Memory B cell (primary cell): ENCODE measurements around the gene SLC45A1.

ENCODE experiments used
- ATAC-seq: fragments of 150-1000 bp; cut with Tn5 transposase; 2 replicates; pipeline ENCODE4 v1.10.0; 2021; ENCODE audit warnings: low read depth, mild to moderate bottlenecking, moderate library complexity
- DNase-seq, 2 donors: peaks; one replicate each; pipeline ENCODE4 v3.0.0; 2022; ENCODE audit warnings: low spot score in 2 of 2
- H3K27ac Mint-ChIP-seq: one replicate; pipeline ENCODE4 v1.8.0; 2022; ENCODE audit warnings: mild to moderate bottlenecking, moderate library complexity, mixed read lengths
- H3K27me3 Mint-ChIP-seq: one replicate; pipeline ENCODE4 v1.8.0; 2022; ENCODE audit warnings: mixed read lengths
- H3K36me3 Mint-ChIP-seq: one replicate; pipeline ENCODE4 v1.8.0; 2022; ENCODE audit warnings: mild to moderate bottlenecking, mixed read lengths
- H3K4me1 Mint-ChIP-seq: one replicate; pipeline ENCODE4 v1.8.0; 2022; ENCODE audit warnings: mixed read lengths
- H3K4me3 Mint-ChIP-seq: one replicate; pipeline ENCODE4 v1.8.0; 2022; ENCODE audit warnings: mild to moderate bottlenecking, moderate library complexity, mixed read lengths
- H3K9me3 Mint-ChIP-seq: one replicate; pipeline ENCODE4 v1.8.0; 2022; ENCODE audit warnings: mixed read lengths

SLC45A1 gene

DNA sequence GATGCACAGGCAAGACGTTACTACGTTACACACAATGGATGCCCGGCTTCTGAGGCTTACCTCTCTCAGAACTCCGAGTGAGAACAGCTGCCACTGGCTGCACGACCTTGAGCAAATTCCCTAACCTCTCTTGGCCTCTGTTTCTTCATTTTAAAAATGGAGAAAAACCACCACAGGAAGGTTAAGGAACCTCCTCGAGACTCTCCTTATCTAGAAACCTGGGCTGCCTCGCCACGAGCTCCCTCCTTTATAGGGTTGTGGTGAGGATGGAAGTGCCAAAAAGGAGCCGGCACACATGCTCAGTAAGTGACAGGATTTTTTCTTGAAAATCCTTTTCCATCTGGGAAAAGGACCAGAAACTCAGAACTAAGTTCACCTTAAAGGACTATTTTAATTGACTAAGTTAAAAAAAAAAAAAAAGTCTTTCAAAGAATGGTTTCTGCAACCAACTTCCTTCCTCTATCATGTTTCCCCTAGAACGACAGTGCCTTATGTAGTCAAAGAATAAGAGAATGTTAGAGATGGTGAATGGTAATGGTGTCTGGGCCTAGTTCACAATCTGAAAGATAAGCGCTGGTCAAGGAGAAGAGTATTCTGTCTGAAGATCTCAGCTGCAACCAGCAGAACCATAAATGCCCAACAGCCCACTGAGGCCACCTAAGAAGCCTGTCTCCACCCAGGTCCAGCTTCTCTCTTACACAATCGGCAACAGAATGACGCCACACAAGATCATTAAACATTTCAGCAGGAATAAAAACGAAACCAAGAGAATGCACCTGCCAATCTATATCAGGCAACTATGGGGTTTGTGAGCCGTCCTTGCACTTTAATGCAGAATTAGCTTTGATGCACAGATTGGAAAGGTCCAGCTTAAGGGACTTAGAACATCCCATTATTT is 64.9 kb downstream of the SLC45A1 start:
- Mint-ChIP-seq H3K36me3 (peaks cover 12% of the 10 kb centered on the region), H3K27ac (peak overlapping the region; percentile 89), H3K4me1 (peaks cover 47% of the 10 kb centered on the region), H3K4me3 (peak overlapping the region; percentile 65), H3K27me3 (no peaks in the 10 kb centered on the region), H3K9me3 (no peaks in the 10 kb centered on the region)
- DNase-seq (no peak), ATAC-seq (peak; percentile 76)

GRCh38 chr1:8384088-8384487 is 66.2 kb downstream of the SLC45A1 start:
- no peaks in the 10 kb centered on the region for H3K27me3 Mint-ChIP-seq
- H3K4me3 Mint-ChIP-seq: peak overlapping the region; percentile 11

GRCh38 chr1:8384577-8384976 is 66.7 kb downstream of the SLC45A1 start:
- no peaks in the 10 kb centered on the region for H3K27me3 Mint-ChIP-seq
- H3K4me3 Mint-ChIP-seq: no peak overlapping the region
- DNase-seq: no peak
- peaks cover 17% of the 10 kb centered on the region for H3K36me3 Mint-ChIP-seq
- H3K9me3 Mint-ChIP-seq: no peaks in the 10 kb centered on the region
- peak overlapping the region; percentile 82 for H3K27ac Mint-ChIP-seq
- no peak for ATAC-seq
- peaks cover 43% of the 10 kb centered on the region for H3K4me1 Mint-ChIP-seq

More at GRCh38 chr1:8384088-8384487, 66.2 kb downstream of the SLC45A1 start:
- Mint-ChIP-seq H3K27ac (peak overlapping the region; percentile 82), H3K36me3 (peaks cover 15% of the 10 kb centered on the region), H3K9me3 (no peaks in the 10 kb centered on the region), H3K4me1 (peaks cover 43% of the 10 kb centered on the region)
- ATAC-seq (no peak), DNase-seq (no peak)

DNA sequence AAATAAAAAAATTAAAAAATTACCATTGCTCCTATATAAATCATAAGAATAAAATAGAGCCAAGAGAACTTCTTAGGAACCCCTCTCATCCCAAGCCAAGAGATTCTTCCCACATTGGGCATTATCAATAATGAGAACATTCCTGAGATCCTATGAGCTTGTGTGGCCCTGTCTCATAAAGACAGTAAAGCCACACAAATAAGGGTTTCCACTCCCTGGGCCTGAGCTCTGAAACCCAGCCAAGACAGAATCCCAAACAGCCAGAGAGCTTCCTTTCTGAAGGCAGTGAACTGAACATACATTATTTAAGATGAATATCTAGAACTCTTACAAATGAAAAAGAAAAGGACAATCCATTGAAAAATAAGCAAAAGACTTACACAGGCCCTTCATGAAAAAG is 68.3 kb downstream of the SLC45A1 start:
- Mint-ChIP-seq H3K4me3 (no peak overlapping the region), H3K27ac (peak overlapping the region; percentile 70), H3K27me3 (no peaks in the 10 kb centered on the region), H3K36me3 (peaks cover 22% of the 10 kb centered on the region), H3K9me3 (no peaks in the 10 kb centered on the region), H3K4me1 (peaks cover 51% of the 10 kb centered on the region)
- ATAC-seq: no peak
- no peak for DNase-seq

DNA sequence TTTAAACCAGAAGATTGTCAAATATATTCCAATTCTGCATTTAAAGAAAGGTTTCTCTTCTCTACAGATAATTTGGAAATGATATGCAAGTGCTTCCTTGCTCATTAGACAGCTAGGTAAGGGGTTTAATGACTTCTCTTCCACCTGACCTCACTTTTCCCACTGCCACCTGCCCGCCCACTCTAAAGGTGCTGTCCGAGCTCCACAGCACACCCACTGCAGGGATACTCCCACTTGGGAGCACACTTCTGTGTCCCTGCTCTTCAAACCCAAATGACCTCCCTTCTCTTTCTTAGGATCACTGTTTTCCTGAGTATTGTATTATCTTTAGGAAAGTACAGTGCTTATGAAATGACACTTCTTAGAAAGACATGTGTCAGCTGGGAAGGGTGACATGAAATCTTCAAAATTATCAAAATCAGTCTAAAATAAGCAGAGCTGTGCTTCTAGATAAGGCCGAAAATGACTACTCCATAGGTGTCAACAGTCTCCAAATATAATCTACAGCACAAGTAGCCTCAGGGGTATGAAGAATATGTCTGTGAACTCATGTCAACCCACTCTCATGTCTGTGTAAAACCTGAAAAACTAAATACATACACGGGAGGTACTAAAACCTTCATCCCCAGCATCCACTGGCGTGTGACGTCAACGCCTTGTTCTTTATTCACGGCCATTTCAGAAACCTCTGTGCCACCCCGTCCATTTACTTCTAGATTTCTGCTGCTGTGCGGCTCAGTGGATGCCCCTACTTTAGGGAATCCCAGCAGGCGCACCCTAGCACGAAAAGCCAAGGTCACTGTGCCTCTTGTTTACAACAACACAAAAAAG is 71.0 kb downstream of the SLC45A1 start:
- Mint-ChIP-seq H3K4me3 (no peak overlapping the region), H3K36me3 (peaks cover 24% of the 10 kb centered on the region), H3K27ac (no peak overlapping the region), H3K27me3 (no peaks in the 10 kb centered on the region), H3K4me1 (peaks cover 55% of the 10 kb centered on the region), H3K9me3 (no peaks in the 10 kb centered on the region)
- ATAC-seq (no peak), DNase-seq (no peak)

DNA sequence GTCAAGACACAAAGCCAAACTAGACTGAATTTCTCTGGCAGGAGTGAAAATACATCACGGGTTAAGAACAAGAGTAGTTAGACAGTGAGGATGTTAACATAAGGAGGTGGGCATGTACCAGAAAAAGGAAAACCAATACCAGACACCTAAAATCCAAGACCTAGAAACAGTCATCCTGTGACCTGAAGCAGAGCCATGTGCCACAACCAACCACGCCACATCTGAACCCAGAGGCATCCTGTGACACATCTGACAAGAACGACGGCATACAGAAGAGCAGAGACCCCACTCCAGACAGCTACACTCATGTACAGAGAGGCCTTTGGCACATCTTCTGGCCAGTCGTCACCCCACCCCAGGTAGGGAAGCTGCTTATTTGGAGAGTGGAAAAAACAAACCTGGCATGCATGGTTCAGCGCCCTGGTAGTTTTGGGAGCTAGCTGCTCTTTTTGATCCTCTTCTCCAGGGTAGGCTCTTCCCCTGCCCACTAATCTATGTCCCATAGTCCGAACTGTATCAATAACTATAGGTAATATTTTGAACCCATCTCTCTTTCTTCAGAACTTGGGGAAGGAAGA is 72.1 kb downstream of the SLC45A1 start:
- ATAC-seq: no peak
- peak overlapping the region; percentile 67 for H3K27ac Mint-ChIP-seq
- no peak overlapping the region for H3K4me3 Mint-ChIP-seq
- H3K9me3 Mint-ChIP-seq: no peaks in the 10 kb centered on the region
- peaks cover 49% of the 10 kb centered on the region for H3K4me1 Mint-ChIP-seq
- H3K36me3 Mint-ChIP-seq: peaks cover 22% of the 10 kb centered on the region
- DNase-seq: no peak
- H3K27me3 Mint-ChIP-seq: no peaks in the 10 kb centered on the region

DNA sequence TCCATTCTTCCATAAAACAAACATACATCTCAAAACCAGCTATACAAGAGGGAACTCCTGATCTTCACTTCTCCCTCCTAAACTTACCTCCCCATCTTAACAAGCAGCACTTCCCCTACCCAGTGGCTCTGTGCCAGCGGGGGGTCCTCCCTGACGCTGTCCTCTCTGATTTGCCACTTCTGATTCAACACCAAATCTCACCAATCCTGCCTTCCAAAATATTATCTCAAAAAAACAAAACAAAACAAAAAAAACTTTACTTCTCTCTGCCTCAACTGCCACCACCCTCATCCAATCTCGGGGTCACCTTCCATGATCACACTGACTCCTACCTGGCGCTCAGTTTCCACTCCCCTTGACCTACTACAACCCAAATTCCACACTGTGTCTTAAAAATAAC is 72.8 kb downstream of the SLC45A1 start:
- Mint-ChIP-seq H3K27me3 (no peaks in the 10 kb centered on the region), H3K9me3 (no peaks in the 10 kb centered on the region), H3K4me3 (no peak overlapping the region), H3K4me1 (peaks cover 49% of the 10 kb centered on the region), H3K36me3 (peaks cover 23% of the 10 kb centered on the region), H3K27ac (peak overlapping the region; percentile 67)
- DNase-seq (no peak), ATAC-seq (no peak)

DNA sequence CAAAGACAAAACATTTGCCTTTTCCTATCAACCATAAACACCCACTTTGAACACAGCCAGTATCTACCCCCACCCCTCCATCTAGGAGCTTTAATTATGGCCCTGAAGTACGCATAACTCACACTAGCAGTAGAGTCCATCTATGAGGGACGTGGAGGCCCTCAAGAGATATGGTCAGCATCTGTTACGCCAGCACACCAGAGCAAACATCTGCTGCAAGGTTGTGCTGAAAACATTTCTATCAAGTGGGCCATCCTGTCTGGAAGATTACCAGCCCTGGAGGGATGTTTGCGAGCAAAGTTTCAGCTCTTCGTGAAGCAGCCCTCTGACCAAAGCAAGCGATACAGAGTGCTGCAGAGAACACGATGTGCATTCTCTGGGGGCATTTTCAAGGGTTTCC is 74.6 kb downstream of the SLC45A1 start:
- Mint-ChIP-seq H3K36me3 (peaks cover 21% of the 10 kb centered on the region), H3K27me3 (no peaks in the 10 kb centered on the region), H3K4me1 (peaks cover 53% of the 10 kb centered on the region), H3K4me3 (no peak overlapping the region), H3K27ac (no peak overlapping the region), H3K9me3 (no peaks in the 10 kb centered on the region)
- ATAC-seq (no peak), DNase-seq (no peak)
